Measurements from ENCODE around the gene FNDC10. TPM values are rescaled to one million over a fixed set of nuclear protein-coding genes. Genes with fewer than 3 reads are reported as not detected.

FNDC10 gene
- total and polyA plus RNA-seq, 3 donors from 2014 or later, result 15.5 to 54.0 (median 36.8) TPM

DNA sequence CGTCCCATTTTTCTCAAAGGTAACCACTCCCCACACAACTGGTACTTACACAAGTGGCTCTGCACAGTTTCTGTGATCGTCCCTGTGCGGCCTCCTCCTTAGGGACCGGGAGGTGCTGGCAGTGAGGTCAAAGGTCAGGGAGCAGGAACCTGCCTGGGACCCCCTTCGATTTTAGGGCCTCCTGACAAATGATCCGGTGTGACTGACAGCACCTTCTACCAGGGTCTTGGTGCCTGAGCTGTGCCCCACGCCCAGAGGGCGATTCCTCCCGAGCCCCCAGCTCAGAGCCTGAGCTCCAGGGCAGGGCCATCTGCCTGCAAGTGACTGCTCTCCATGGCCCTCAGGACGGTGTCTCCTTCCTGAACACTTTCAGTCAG lies 47.7 kb downstream of the FNDC10 start:
- TF ChIP-seq, protein P1, sequence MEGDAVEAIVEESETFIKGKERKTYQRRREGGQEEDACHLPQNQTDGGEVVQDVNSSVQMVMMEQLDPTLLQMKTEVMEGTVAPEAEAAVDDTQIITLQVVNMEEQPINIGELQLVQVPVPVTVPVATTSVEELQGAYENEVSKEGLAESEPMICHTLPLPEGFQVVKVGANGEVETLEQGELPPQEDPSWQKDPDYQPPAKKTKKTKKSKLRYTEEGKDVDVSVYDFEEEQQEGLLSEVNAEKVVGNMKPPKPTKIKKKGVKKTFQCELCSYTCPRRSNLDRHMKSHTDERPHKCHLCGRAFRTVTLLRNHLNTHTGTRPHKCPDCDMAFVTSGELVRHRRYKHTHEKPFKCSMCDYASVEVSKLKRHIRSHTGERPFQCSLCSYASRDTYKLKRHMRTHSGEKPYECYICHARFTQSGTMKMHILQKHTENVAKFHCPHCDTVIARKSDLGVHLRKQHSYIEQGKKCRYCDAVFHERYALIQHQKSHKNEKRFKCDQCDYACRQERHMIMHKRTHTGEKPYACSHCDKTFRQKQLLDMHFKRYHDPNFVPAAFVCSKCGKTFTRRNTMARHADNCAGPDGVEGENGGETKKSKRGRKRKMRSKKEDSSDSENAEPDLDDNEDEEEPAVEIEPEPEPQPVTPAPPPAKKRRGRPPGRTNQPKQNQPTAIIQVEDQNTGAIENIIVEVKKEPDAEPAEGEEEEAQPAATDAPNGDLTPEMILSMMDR (IDR thresholded peaks at IDR 0.05), result no peak
- TF ChIP-seq POLR2A (IDR thresholded peaks at IDR 0.05), result no peak
- Histone ChIP-seq H3K36me3 (ENCODE audit: low read depth, missing control alignments) (no peaks in the 10 kb centered on the region), H3K4me3 (no peak overlapping the region), H3K9me3 (no peaks in the 10 kb centered on the region), H3K27me3 (no peaks in the 10 kb centered on the region), H3K4me1 (peaks cover 8% of the 10 kb centered on the region), H3K27ac (no peak overlapping the region)
- intact Hi-C loops (cut with DNase I; ENCODE audit: low total_unique reads), result no loop called here
- WGBS, 2 donors, result 77 to 93% methylated on average over 5 to 10 of the region's 10 CpGs
- DNase-seq, result no peak

DNA sequence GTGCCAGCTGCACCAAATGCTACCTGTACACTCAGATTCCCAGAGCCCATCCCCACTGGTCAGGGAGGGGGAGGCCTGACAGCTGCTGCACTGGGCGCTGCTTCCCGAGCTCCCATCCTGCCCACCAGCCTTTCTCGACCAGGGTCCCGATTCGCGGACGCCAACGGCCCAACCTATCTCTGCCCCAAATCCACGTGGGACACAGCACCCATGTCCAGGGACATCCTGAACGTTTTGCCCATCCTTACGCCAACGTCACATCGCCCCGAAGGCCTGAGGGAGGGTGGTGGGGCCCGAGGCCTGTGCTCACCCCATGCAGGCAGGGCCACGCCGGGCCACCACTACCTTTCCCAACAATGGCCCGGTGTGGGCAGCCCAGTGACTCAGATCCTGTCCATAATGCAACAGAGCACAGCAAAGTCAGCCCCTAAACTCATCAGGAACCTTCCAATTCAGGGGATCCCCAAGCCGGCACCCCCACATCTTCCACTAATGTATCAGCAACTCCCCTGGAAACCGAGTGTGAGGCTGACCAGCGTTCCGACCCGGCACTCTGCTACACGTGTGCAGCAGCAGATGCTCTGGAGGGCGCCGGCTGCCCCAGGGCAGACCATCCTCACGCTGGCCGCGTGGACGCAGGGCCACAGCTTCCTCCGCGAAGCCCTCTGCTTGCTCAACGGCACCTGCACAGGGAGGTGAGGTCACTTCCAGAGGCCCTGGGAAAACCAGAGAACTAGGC lies 48.2 kb downstream of the FNDC10 start:
- WGBS, 2 donors, result 88 to 89% methylated on average over 12 to 33 of the region's 33 CpGs
- Histone ChIP-seq H3K4me1 (peaks cover 8% of the 10 kb centered on the region), H3K9me3 (no peaks in the 10 kb centered on the region), H3K36me3 (ENCODE audit: low read depth, missing control alignments) (no peaks in the 10 kb centered on the region), H3K27ac (peak overlapping the region in 1 of 2 donors; percentile 44), H3K27me3 (no peaks in the 10 kb centered on the region), H3K4me3 (no peak overlapping the region)
- DNase-seq, result no peak
- TF ChIP-seq, protein P1 (IDR thresholded peaks at IDR 0.05), result no peak
- no peak for TF ChIP-seq POLR2A (IDR thresholded peaks at IDR 0.05)
- intact Hi-C loops (cut with DNase I; ENCODE audit: low total_unique reads), result no loop called here

DNA sequence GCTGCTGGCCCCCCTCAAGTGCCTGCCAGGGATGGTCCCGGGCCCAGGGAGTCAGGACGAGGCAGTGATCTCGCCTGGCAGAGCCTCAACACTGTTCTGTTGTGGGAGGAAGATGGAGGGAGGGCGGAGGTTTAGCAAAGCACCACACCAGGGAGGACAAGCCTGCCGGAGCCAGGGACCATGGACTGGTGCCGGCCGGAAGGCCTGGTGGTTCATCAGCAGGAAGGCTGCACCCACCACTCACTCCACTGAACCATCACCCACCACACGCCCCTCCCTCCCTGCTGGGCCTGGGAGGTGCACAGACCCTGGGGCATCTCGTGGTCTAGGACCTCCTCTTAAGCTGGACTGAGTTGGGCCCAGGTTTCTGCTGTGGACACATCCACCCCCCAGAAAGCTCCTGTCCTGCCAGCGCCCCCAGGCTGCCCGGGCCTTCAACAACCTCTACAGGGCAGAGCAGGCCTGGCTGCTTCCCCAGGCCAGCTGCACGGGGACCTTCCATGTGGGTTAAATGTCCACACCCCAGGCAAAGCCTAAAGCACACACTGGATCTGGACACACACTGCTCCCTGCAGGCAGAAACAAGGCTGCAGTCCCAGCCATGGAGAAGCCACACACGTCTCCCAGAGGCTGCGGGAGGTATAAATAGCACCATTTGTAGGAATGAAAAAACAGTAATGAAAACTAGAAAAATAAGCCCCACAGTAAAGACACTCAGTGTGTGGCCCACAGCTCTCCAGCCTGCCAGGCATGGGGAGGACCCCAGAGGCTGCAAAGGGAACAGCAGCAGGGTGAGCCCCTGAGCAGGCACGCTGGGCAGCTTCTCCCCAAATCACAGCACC lies 49.1 kb downstream of the FNDC10 start:
- peak; percentile 50 for DNase-seq
- WGBS, 2 donors, result 54 to 59% methylated on average over 10 to 14 of the region's 15 CpGs
- no peak overlapping the region for H3K4me3 ChIP-seq
- no peaks in the 10 kb centered on the region for H3K27me3 ChIP-seq
- H3K9me3 ChIP-seq, result no peaks in the 10 kb centered on the region
- intact Hi-C loops (cut with DNase I; ENCODE audit: low total_unique reads), result no loop called here
- H3K36me3 ChIP-seq (ENCODE audit: low read depth, missing control alignments), result no peaks in the 10 kb centered on the region
- peak overlapping the region; percentile 39 to 44 for H3K27ac ChIP-seq
- peaks cover 8% of the 10 kb centered on the region for H3K4me1 ChIP-seq
- TF ChIP-seq, protein P1 (IDR thresholded peaks at IDR 0.05), result peak; percentile 14 to 42 (median 33)
- no peak for TF ChIP-seq POLR2A (IDR thresholded peaks at IDR 0.05)

DNA sequence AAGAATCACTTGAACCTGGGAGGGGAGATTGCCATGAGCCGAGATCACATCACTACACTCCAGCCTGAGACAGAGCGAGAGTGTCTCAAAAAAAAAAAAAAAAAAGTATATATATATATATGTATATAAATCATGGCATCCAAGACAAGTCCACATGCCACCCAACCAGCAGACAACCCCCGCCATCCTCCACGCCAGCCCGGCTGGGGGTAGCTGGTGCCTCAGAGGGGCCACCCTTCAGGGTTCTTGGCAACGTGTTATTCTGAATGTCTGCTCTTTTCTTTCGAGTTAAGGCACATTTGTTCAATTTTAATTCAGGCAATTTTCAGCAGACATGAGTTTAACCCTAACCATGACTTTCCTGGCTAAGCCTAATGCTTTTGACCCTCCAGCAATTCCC lies 49.8 kb downstream of the FNDC10 start:
- intact Hi-C loops (cut with DNase I; ENCODE audit: low total_unique reads), result no loop called here
- H3K9me3 ChIP-seq, result no peaks in the 10 kb centered on the region

More for the DNA sequence above, 49.8 kb downstream of the FNDC10 start:
- DNase-seq, result no peak
- Histone ChIP-seq H3K27ac (peak overlapping the region; percentile 39 to 44), H3K4me1 (peaks cover 8% of the 10 kb centered on the region), H3K36me3 (ENCODE audit: low read depth, missing control alignments) (no peaks in the 10 kb centered on the region), H3K4me3 (no peak overlapping the region), H3K27me3 (no peaks in the 10 kb centered on the region)
- 80 to 83% methylated on average over 7 of the region's 7 CpGs for WGBS, 2 donors
- TF ChIP-seq, protein P1 (IDR thresholded peaks at IDR 0.05), result no peak
- TF ChIP-seq POLR2A (IDR thresholded peaks at IDR 0.05), result no peak
